Measurements from ENCODE around the gene ITPR2.
"Not testable (repeated sequence)": the region's sequence is repeated elsewhere in the genome, so short reads cannot be mapped to it uniquely, and the experiment has no call there.

ITPR2 gene

DNA sequence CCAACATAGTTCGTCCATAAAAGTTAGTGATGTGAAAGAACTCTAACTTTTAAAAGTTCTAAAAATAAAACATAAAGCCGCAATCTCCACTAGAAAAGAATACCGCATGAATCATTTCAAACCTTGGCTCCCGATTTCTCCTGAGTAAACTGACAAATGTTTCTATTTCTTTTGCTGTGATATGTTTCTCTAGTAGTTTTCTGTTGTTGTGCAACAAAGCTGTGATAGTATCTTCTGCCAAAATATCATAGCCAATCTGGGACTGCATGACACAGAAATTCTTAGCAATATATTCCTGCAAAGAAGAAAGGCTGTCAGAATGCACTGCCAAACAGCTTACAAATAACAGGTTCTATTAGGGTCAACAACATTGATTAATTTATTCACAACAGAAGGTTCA is 174.0 kb downstream of the ITPR2 start:
- DNase-seq: peak; percentile 52

DNA sequence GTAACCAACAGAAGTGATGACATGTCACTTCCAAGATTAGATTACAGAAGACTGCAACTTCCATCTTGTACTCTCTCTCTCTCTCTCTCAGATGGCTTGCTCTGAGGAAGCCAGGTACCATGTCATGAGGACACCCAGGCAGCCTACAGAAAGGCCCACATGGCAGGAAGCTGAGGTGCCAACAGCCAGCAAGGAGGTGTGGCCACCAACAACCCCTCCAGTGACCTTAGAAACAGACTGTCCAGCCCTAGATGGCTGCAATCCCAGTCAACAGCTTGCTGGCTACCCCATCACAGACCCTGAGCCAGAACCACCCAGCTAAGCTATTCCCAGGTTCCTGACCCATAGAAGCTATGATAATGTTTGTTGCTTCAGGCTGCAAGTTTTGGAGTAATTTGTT is 178.4 kb downstream of the ITPR2 start:
- no peak for DNase-seq

DNA sequence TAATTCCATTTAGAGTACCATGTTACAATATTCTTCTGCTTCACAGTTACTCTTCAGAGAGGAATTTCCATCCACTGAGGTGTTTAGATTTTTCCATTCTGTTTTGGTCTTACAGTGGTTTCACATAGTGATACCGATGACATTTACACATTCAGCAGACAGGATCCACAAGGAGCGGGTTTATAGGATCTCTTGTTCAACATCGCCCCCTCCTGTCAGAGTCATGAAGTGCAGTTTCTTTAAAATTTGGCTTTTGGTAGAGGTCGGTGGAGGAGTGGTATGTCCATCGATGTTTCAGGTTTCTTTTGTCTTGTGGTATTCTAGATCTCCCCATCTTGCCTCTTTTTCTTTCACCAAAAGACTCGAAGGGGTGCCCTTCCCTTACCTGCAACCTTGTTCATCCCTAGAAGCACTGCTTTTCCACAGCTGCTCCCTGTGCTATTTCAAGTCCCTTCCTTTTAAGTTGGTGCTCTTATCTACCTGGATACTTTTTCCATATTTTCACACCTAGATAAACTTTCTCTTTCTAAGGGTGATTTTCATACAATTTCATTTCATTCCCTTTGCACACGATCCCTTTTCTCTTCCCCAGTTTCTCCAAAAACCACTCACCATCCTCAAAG is 181.3 kb downstream of the ITPR2 start:
- peak; percentile 78 for DNase-seq

DNA sequence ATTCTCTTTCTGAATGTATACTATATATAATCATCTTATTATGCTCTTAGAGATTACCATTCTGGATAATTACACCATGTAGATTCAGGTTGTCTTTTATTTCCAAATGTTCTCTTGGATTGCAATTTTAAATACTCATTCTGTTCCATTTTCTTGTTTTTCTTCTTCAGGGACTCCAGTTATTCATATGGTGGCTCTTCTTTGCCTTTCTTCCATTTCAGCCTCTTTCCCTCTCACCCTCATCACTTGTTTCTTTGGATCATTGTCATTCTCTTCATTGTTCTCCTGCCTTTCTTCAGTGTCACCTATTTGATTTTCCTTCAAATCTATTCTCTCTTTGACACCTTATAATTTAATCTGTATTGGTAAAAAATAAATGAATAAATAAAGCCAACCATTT is 182.0 kb downstream of the ITPR2 start:
- DNase-seq: no peak

DNA sequence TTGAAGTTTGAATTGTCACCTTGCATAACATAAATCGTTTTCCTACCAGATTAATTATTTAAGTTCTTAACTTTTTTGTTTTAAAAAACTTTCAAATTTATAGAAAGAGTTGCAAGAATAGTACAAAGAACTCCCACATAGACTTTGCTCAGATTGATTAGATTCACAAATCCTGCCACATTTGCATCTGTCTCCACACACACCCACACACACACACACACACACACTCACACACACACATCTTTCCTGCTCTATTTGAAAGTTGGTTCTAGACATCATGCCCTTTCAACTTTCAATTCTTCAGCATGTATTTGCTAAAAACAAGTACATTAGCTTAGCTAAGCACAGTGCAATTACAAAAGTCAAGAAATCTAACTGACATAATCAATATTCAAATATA is 184.0 kb downstream of the ITPR2 start:
- DNase-seq: no peak

DNA sequence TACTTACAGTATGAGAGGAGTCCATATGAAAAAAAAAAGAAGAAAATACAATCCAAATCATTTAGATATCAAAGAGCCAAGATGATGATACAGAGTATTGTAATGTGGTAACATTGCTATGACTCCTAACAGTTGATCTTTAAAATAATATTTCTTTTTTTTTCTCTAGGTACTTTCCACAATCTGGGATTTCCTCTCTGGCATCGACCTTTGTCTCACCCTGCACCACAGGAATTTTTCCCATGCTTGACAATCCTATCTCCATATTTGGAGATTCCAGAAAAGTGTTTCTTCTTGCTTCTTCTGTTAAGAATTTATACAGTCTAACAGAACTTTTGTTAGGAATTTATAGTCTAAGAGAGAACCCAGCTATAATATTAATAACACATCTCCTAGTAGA is 184.4 kb downstream of the ITPR2 start:
- DNase-seq: peak; percentile 96

DNA sequence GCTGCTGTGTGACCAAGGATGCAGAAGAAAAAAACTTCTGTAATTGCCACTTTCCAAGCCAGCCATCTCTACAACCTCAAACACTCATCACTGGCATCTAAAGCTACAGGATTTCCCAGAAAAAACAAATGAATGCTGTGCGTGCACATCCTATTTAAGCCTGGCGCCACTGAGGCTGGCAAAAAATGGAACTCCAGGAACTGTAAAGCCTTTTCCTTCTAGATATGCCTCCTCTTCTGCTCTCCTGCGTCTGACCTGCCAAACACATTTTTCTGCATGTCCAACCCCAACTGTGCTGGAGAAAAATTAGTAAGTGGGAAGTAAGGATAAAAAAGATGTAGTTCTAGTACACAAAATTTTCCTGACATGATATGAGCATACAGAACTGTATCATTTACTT is 184.9 kb downstream of the ITPR2 start:
- no peak for DNase-seq

DNA sequence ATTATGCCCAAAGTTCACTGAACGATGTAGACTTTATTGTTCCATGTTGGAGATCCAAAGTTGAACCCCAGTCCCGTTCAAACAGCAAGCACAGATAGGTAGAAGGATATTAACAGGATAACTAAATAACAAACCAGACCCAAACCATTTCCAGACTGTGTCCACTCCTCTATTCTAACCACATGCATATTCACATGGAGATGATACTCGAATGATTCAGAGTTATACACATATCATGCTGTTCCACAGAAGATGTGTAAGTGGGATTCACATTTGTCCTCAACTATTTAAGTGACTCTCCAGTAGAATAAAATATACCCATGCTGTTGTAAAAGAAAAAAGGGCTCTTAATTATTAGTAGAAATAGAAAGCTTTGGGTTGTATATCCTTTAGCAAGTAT is 185.9 kb downstream of the ITPR2 start:
- peak; percentile 25 for DNase-seq

DNA sequence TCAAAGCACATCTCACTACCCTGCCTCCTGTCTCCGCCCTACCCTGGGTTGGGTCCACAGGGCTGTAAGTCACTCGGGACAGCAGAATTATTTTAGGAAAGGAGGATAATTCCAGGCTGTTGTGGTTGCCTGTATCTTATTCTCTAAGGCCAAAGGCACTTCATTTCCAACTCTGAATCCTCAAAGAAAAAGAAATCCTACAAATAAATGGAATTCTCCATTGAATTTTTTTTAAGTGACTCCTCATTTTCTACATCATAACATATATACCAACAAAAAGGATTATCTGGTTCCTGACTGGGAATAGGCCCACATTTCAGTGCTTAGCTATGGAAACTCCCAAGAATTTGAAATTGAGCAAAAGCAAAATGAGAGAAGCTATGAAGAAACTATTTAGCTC is 186.4 kb downstream of the ITPR2 start:
- DNase-seq: peak; percentile 48

DNA sequence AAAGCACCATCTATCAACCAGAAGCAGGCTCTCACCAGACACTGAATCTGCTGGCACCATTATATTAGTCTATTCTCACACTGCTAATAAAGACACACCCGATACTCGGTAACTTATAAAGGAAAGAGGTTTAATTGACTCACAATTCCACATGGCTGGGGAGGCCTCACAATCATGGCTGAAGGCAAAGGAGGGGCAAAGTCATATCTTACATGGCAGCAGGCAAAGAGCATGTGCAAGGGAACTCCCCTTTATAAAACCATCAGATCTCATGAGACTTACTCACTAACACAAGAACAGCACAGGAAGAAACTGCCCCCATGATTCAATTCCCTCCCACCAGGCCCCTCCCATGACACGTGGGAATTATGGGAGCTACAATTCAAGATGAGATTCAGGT is 188.6 kb downstream of the ITPR2 start:
- DNase-seq: not testable (repeated sequence)

DNA sequence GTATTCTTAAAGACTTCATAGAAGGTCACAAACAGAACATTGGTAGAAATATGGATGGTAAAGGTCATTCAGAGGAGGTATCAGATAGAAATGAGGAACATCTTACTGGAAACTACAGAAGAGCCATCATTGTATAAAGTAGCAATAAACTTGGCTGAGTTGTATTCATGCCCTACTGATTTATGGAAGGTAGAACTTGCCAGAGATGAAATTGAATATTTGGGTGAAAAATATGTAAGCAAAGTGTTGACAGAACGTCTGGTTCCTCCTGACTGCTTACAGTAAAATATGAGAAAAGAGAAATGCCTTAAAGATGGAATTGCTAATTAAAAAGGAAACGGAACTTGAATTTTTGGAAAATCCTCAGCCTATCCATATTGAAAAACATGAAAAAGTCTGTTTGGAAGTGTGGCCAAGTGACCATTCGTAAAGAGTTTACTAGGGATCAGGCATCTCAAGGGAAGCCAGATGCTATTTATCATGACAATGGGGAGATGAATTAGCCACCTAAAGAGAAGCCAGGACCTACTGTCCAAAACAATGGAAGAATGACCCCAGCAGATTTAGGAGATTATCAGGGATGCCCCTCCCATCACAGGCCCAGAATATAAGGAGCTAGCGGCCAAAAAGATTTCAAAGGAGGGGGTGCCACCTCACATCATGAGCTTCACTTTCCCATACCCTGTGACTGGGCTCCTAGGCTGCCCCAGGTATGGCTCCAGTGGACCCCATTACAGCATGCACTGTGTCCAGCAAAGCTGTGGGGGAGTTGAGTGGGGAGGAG is 189.3 kb downstream of the ITPR2 start:
- DNase-seq: no peak

DNA sequence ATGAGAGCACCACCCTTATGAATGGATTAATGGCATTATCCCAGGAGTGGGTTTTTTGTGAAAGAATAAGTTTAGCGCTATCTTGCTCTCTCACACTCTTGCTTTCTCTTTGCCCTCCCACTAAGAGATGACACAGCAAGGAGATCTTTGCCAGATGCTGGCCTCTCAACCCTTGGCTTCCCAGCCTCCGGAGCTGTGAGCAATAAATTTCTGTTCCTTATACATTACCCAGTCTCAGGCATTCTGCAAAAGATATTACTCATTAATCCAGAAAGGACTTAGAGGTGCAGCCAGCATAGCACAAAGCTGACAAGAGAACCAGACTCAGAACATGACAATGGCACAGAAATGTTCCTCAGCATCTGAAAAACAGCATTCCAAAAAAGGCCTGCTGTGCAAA is 190.6 kb downstream of the ITPR2 start:
- peak; percentile 63 for DNase-seq

DNA sequence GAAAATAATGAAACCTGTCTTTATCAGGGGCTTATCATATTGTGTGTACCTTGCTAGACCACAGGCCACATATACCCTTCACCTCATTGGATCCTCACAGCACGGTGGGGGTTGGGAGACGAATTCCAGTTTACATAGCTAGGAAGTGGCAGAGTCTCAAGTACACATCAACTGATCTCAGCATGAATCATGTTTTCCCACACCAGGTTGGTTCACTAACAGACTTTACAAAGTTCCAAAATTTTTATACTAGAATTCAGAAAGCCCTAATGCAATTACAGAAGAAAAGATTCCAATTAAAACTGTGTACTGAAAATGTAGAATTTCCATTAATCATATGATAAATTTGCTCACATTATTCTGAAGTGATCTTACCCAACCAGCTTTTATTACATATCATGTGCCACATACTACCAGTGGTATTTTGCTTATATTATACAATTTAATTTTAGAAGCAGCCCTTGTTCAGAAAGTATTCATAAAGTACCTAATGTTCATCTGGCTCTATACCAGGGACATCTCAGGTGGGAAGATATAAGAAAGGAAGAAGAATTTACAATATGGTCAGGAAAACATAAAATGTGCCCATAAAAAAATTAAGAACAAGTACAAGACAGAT is 196.2 kb downstream of the ITPR2 start:
- DNase-seq: peak; percentile 59

DNA sequence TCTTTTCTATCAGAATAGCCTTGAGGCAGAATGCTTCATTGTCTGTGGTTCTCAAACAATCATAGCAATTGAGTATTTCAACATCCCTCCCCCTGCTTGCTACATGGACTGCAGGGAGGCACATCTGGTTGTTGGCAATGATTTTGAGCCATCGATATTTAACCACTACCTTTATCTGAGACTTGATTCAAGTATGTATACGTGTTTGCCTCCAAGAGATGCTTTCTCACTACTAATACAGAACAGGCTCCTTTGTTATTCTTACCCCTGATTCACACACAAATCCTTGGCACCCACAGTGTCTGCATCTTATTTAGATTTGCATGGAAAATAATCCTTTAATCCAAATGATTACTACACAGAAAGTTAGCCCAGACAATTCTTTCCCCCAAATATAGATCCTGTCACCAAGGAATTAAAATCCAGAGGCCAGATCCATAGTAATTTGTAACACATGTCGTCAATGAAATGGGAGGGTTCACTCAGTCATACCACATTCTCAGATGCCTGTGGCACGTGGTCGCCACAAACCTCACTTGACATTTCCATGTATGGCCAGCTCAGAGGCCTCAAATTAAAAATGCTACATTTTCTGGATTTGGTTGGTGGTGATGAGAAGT is 199.3 kb downstream of the ITPR2 start:
- peak; percentile 97 for DNase-seq

DNA sequence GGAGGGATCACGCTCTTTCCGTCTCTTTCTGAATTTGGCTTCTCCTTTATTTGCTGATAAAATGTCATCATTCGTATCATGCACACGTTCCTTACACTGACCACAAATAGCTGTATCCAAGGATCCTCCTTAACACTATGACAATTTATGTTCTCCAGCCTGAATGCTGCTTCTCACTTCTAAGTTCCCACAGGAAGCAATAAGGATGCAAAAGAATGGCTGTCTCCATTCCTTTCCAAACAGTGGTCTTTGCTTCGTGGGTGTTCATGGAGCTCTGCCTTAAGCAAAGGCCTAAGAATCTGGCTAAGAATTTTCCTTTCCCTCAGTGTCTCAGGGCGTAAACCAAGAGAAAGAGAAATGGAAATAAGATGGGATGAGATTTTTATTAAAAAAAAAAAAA is 200.2 kb downstream of the ITPR2 start:
- DNase-seq: peak; percentile 70

DNA sequence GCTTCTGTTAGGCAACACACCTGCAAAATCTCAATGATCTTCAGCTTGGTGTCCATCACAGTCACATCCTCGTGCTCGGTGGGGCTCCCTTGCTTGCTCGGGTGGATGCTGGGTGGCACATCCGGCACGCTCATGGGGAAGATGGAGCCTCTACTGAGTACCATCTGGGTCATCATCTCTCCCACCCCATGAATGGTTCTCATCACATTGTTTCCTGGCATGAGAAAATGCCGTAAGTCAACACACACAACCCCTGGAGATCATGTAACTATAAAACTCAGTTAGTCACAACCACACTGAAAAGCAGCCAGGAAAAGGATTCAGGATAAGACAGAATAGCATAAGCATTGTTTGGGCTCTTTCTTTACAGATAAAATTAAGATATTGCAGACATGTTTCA is 201.1 kb downstream of the ITPR2 start:
- peak; percentile 52 for DNase-seq

DNA sequence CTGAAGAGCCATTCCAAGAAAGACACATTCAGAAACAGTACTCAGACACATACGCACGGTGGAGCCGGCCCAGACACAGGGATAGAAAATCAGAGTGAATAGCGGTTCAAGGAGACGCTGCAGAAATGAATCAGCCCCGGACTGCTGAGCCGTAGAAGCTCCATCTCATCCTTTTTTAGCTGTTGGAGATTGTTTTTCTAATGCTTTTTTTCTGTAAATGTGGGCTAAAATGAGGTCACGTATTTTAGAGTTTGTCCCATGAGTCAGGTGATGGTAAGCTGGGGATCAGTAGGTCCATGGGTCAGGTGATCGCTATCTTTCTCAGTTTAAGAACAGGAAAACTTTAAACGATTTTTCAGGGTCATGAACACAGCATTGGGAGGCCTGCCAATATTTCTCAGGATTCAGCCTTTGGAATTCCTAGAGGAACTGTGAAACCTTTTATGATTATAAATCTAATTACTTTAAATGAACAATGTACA is 202.4 kb downstream of the ITPR2 start:
- DNase-seq: peak; percentile 86

DNA sequence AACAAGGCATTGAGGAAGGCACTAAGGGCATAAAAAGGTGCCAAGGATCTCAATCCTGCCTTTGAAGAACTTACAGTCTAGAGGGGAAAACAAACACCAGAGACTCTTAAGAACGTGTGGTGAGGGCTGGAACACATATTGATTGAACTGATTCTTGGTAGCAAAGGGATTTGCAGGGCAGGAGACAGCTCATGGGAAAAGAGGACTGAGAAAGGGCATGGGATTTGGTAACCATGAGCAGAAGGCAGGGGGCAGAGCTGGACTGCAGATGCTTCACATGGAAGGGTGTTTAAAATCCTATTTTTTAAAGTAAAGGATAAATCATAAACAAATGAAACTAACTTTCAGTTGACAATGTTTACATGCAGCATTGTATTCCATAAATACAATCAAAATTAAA is 203.1 kb downstream of the ITPR2 start:
- DNase-seq: peak; percentile 41

DNA sequence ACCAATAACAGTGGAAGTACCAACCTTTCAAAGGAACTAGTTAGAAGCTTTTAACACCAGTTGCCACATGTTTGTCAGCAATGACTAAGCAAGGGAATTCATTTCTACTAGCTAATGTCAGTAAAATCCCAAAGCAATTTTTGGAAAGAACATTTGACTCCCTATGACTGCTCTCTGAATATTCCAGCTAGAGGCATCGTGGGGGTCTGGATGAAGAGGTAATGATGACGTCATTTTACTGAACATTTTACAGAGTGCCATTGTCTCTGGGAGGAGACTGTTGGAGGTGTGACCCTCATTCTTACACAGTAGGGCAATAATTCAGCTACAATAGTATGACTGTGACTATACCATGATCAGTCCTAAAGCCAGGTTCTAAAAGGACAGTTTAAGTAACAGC is 204.8 kb downstream of the ITPR2 start:
- peak; percentile 45 for DNase-seq

DNA sequence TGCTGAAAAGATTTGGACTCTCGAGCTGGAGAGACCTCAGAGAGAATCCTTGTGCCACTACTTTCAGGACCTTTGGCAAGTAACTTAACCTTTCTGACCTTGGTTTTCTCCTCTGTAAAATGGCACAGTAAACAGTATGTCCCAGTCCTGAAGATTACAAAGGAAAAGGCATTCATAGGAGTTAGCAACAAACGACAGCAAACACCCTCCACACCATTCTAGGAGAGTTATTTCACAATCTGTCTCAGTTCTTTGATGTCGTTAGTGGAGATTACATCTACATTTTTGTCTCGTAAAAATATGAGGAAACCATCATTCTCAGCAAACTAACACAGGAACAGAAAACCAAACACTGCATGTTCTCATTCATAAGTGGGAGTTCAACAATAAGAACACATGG is 205.7 kb downstream of the ITPR2 start:
- no peak for DNase-seq

DNA sequence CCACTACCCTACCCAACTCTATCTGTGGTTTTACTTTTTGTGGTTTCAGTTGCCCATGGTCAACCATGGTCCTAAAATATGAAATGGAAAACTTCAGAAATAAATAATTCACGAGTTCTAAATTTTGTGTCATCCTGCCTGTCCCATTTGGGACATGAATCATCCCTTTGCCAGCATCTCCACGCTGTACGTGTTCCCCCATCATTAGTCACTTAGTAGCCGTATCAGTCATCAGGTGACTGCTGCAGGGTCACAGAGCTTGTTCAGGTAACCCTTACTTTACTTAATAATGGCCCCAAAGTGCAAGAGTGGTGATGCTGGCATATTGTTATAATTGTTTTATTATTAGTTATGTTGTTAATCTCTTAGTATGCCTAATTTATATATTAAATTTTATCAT is 209.9 kb downstream of the ITPR2 start:
- DNase-seq: no peak

DNA sequence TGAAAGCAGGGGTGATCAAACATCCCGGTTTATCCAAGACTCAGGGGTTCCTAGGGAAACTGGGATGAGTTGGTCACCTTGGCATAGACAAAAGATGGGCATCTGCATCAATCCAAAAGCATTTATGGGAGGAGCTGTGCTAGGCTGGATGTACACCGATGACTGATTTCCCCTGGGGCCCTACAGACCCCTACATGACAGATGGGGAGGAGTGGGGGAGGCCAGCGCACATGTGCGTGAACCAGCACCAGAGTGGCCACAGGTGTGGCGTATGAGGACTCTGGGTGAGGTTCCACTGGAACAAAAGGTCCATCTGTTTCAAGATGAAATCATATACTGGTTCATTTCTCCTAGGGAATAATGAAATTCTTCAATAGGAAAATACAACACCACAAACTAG is 210.4 kb downstream of the ITPR2 start:
- no peak for DNase-seq

DNA sequence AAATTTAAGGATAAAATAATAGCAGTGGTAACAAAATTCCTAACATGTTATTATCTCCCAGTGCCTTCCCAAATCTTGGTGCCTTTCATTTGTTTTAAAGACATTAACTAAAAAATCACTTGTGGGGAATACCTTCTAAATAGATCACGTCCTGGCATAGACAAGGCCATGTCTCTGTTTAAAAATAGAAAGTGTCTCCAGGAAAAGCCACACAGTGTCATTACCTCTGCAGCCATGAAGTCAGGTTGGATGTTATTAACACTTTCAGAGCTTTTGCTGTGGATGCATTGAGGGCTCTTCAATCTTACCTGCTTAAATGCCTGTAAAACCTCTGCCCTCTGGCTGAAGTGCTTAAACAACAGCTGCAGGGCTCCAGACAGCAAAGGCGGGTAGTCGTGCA is 211.1 kb downstream of the ITPR2 start:
- no peak for DNase-seq

DNA sequence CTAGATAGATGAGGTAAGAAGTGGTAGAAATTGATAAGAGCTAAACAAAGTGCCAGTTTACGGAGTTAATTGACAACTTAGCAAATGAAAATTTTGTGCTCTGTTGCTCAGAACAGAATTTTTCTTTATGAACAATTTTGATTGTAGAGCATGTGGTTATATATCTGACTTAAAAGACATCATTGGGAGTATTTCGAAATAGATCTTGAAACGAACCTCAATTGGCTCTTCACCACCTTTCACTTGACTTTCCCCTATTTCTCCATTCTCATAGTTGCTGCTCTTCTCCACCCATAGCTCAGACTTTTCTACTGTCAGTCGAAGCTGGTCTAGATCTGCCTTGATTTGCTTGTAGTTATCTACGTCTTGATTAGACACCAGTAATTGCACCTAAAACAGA is 212.1 kb downstream of the ITPR2 start:
- no peak for DNase-seq

All from fibroblast of skin of abdomen (primary cell).